ENCODE results near the gene KRTAP10-7. TPM values are rescaled to one million over a fixed set of nuclear protein-coding genes. Genes with fewer than 3 reads are reported as not detected.

The KRTAP10-7 gene
- total RNA-seq, 1 experiment from 2014 or later: not detected

GRCh38 chr21:44615466-44615865, 15.1 kb downstream of the KRTAP10-7 start:
- H3K27ac ChIP-seq (ENCODE audit: insufficient read length, low read depth, low read length): no peak overlapping the region
- no peak overlapping the region for H2BK15ac ChIP-seq (ENCODE audit: low read depth, low read length)
- H3K79me1 ChIP-seq (ENCODE audit: insufficient read depth, low read depth, low read length, poor library complexity, severe bottlenecking): no peaks in the 10 kb centered on the region
- H2BK5ac ChIP-seq (ENCODE audit: insufficient read length, low read length): no peak overlapping the region
- H4K20me1 ChIP-seq (ENCODE audit: control insufficient read depth, insufficient read depth, insufficient read length): no peaks in the 10 kb centered on the region
- Mint-ChIP-seq H3K9me3 (peaks cover 33 to 40% of the 10 kb centered on the region in 2 experiments), H3K4me3 (no peak overlapping the region), H3K36me3 (ENCODE audit: insufficient read depth in 1 of 3, low read depth in 3 of 3) (peaks cover 10 to 29% (median 25%) of the 10 kb centered on the region in 3 experiments), H3K4me1 (peaks cover 27% of the 10 kb centered on the region in 2 experiments), H3K27ac (no peak overlapping the region), H3K27me3 (ENCODE audit: low read depth) (peaks cover 4% of the 10 kb centered on the region)
- no peak overlapping the region for H3T11ph ChIP-seq (ENCODE audit: low read length)
- H3K4ac ChIP-seq (ENCODE audit: low read depth, low read length): no peak overlapping the region
- no peak overlapping the region for H4K5ac ChIP-seq (ENCODE audit: insufficient read length, low read depth, low read length)
- H3K9me3 ChIP-seq (ENCODE audit: control insufficient read depth, low read depth, low read length): peaks cover 13% of the 10 kb centered on the region
- H3K79me2 ChIP-seq (ENCODE audit: insufficient read depth, low read length): no peaks in the 10 kb centered on the region
- no peak for DNase-seq
- no peak overlapping the region for H3K9ac ChIP-seq (ENCODE audit: extremely low read depth, insufficient read length, low read length)
- no peak overlapping the region for H3K56ac ChIP-seq (ENCODE audit: insufficient read length, low read depth, low read length)
- no peak overlapping the region for H2AK5ac ChIP-seq (ENCODE audit: insufficient read length, low read length)
- H3K23me2 ChIP-seq (ENCODE audit: insufficient read length, low read depth, low read length, poor library complexity, severe bottlenecking): no peaks in the 10 kb centered on the region
- WGBS (ENCODE audit: extremely low coverage, insufficient read length, low lambda C conversion rate): no CpG with 5 or more reads among the region's 8 CpGs
- no peak overlapping the region for H2BK12ac ChIP-seq (ENCODE audit: insufficient read length, low read depth, low read length)
- H3K27me3 ChIP-seq (ENCODE audit: insufficient read depth, low read length): no peaks in the 10 kb centered on the region
- no peak overlapping the region for H4K91ac ChIP-seq (ENCODE audit: insufficient read length, low read depth, low read length)
- no peak overlapping the region for H4K8ac ChIP-seq (replicated peaks; ENCODE audit: insufficient read length, low read depth, low read length)
- H3K4me1 ChIP-seq (ENCODE audit: insufficient read depth, low read length): no peaks in the 10 kb centered on the region
- H2AFZ ChIP-seq (ENCODE audit: low read length): no peak overlapping the region
- H2BK120ac ChIP-seq (ENCODE audit: low read depth, low read length, poor library complexity, severe bottlenecking): no peak overlapping the region
- TF ChIP-seq, protein P1, sequence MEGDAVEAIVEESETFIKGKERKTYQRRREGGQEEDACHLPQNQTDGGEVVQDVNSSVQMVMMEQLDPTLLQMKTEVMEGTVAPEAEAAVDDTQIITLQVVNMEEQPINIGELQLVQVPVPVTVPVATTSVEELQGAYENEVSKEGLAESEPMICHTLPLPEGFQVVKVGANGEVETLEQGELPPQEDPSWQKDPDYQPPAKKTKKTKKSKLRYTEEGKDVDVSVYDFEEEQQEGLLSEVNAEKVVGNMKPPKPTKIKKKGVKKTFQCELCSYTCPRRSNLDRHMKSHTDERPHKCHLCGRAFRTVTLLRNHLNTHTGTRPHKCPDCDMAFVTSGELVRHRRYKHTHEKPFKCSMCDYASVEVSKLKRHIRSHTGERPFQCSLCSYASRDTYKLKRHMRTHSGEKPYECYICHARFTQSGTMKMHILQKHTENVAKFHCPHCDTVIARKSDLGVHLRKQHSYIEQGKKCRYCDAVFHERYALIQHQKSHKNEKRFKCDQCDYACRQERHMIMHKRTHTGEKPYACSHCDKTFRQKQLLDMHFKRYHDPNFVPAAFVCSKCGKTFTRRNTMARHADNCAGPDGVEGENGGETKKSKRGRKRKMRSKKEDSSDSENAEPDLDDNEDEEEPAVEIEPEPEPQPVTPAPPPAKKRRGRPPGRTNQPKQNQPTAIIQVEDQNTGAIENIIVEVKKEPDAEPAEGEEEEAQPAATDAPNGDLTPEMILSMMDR (conservative IDR thresholded peaks at IDR 0.05): no peak
- no peak overlapping the region for H3K23ac ChIP-seq (ENCODE audit: insufficient read length, low read depth, low read length)
- H2BK20ac ChIP-seq (ENCODE audit: low read depth, low read length, poor library complexity, severe bottlenecking): no peak overlapping the region
- no peak overlapping the region for H3K4me2 ChIP-seq (ENCODE audit: insufficient read depth, insufficient read length, low read length)
- no peak overlapping the region for H3K14ac ChIP-seq (ENCODE audit: insufficient read depth, low read length)
- H3K18ac ChIP-seq (ENCODE audit: insufficient read length, low read depth, low read length): no peak overlapping the region

Measured in H9 (cell line).